SK-N-MC (cell line): ENCODE data around the gene LSM14A.
"Not testable (repeated sequence)": the region's sequence is repeated elsewhere in the genome, so short reads cannot be mapped to it uniquely, and the experiment has no call there.

Experiments used
- DNase-seq: peaks from one replicate; pipeline ENCODE4 v3.0.0-alpha.2; 2011; ENCODE audit warnings: low read depth, low spot score
- H3K27ac ChIP-seq: fragments of 200-600 bp; sonication (generic); 2 replicates; pipeline ENCODE4 v1.5.1; 2016; ENCODE audit warnings: mixed run types
- H3K36me3 ChIP-seq: fragments of 200-600 bp; sonication (generic); 2 replicates; pipeline ENCODE4 v1.6.1; 2017; ENCODE audit warnings: antibody characterized with exemption, low read length, mixed read lengths; ENCODE audit not compliant: insufficient read depth
- H3K4me3 ChIP-seq: fragments of 200-600 bp; sonication (generic); 2 replicates; pipeline ENCODE4 v1.5.1; 2016
- H3K9ac ChIP-seq: fragments of 200-600 bp; sonication (generic); 2 replicates; pipeline ENCODE4 v1.8.0; 2017; ENCODE audit warnings: mixed run types, mixed read lengths; ENCODE audit not compliant: insufficient read length
- H3K9me3 ChIP-seq: fragments of 200-600 bp; sonication (generic); 2 replicates; pipeline ENCODE4 v1.6.1; 2017; ENCODE audit warnings: low read depth, mild to moderate bottlenecking, antibody characterized with exemption, low read length, moderate library complexity, mixed read lengths
- EZH2 ChIP-seq: fragments of 200-600 bp; sonication (generic); IDR thresholded peaks from one replicate; pipeline ENCODE4 v1.6.1; 2017; ENCODE audit warnings: antibody characterized with exemption
- FOXP2 ChIP-seq: optimal IDR thresholded peaks from 2 replicates; pipeline ENCODE3; 2011; ENCODE audit warnings: mild to moderate bottlenecking, moderate library complexity; ENCODE audit not compliant: insufficient read depth; ENCODE audit errors: extremely low read length, control extremely low read depth
- POLR2AphosphoS5 ChIP-seq: IDR thresholded peaks from 2 replicates; pipeline ENCODE4 v1.6.1; 2012; ENCODE audit warnings: mild to moderate bottlenecking, low read depth, low read length, borderline replicate concordance

Gene LSM14A

GRCh38 chr19:34215006-34215665 lies 42.8 kb downstream of the LSM14A start:
- no peak overlapping the region for H3K9ac ChIP-seq
- peaks cover 59% of the 10 kb centered on the region for H3K36me3 ChIP-seq
- no peaks in the 10 kb centered on the region for H3K9me3 ChIP-seq
- no peak for DNase-seq
- no peak overlapping the region for H3K27ac ChIP-seq
- TF ChIP-seq FOXP2 (no peak), EZH2 (no peak), POLR2AphosphoS5 (no peak)
- H3K4me3 ChIP-seq, result no peak overlapping the region

- Histone ChIP-seq H3K36me3 (peaks cover 60% of the 10 kb centered on the region), H3K9ac (no peak overlapping the region), H3K4me3 (no peak overlapping the region), H3K9me3 (no peaks in the 10 kb centered on the region), H3K27ac (no peak overlapping the region)
- TF ChIP-seq EZH2 (no peak), FOXP2 (no peak), POLR2AphosphoS5 (no peak)
- DNase-seq, result no peak
These were observed 43.3 kb downstream of the LSM14A start for GRCh38 chr19:34215666-34216038.

- Histone ChIP-seq H3K36me3 (peaks cover 60% of the 10 kb centered on the region), H3K27ac (peak overlapping the region; percentile 35; the same call in 1 of the 2 replicates)
- DNase-seq, H3K4me3 ChIP-seq, H3K9ac ChIP-seq, H3K9me3 ChIP-seq: not testable (repeated sequence)
These were observed 44.5 kb downstream of the LSM14A start for GRCh38 chr19:34216745-34217219.

- Histone ChIP-seq H3K27ac (peak overlapping the region; percentile 57), H3K4me3 (peak overlapping the region; percentile 48; the same call in 1 of the 2 replicates), H3K9me3 (no peaks in the 10 kb centered on the region), H3K36me3 (peaks cover 65% of the 10 kb centered on the region), H3K9ac (no peak overlapping the region)
- TF ChIP-seq FOXP2 (no peak), POLR2AphosphoS5 (peak; percentile 35)
- DNase-seq, result peak; percentile 78
These were observed 45.9 kb downstream of the LSM14A start for GRCh38 chr19:34217952-34218817.

DNA sequence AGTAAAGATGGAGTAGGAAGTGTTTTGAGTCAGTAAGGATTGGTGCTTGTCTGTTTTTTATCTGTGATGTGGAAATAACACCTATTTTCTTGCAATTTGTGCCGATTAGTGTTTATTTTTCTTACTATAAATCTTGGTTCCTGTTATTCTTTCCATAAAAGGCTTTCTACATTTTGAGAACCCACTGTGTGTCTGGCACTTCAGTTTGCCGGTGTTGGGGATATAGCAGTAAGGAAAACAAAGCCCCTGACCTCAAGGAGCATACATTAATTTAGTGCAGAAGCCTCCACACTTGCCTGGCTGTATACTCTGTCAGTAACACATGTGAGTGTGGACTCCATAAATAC lies 46.5 kb downstream of the LSM14A start:
- Histone ChIP-seq H3K4me3 (0 out of 2 replicates have a peak overlapping the region, but pooled peaks have one; percentile 48), H3K9ac (no peak overlapping the region), H3K9me3 (no peaks in the 10 kb centered on the region), H3K27ac (peak overlapping the region; percentile 57), H3K36me3 (peaks cover 67% of the 10 kb centered on the region)
- no peak for DNase-seq
- TF ChIP-seq POLR2AphosphoS5 (no peak), EZH2 (no peak), FOXP2 (no peak)

DNA sequence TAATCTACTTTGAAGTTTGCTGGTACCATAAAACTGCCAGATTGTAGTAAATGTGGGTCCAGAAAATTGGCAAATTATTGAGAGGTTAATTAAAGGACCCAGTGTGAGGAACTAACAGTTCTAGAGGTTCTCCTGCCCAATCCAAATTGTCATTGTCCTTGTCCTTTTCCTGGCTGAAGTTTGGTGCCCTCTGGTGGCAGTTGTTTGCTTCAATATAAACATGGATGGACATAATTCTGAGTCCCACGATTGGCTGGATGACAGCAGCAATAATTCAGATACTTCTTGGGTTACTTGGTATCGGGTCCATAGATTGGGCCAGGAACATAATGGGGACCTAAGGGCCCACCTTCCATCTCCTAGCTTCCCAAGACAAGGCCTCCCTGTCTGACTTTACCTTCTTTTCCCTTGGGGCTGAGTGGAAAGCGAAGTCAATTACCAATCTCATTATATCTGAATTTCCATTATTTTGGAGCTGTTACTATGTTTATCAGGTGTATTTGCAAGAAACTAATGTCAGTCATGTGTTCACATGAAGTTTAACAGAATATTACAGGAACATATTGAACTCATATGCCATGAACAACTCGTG lies 48.3 kb downstream of the LSM14A start:
- no peak for DNase-seq
- no peak overlapping the region for H3K9ac ChIP-seq
- H3K27ac ChIP-seq, result no peak overlapping the region
- H3K9me3 ChIP-seq, result no peaks in the 10 kb centered on the region
- no peak for TF ChIP-seq FOXP2
- no peak for TF ChIP-seq EZH2
- no peak for TF ChIP-seq POLR2AphosphoS5
- H3K4me3 ChIP-seq, result no peak overlapping the region
- peaks cover 77% of the 10 kb centered on the region for H3K36me3 ChIP-seq

DNA sequence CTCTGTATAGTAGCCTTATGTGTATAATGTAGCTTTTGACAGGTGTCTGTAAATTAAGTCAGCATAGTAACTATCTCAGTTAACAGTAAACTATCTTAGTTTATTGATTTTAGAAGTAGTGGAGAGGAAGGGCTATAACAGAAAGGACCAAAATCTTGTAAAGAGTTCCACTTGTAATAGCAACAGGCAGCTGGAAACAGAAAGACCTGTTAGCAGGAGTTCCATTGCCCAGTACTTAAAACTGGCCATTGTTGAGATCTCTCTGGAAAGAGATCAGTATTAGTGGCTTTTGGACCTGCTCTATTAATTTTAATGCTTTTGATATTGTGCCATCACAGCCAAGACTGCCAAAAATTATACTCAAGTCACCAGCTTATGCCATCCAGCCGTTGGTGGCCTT lies 50.1 kb downstream of the LSM14A start:
- DNase-seq, result no peak
- peaks cover 87% of the 10 kb centered on the region for H3K36me3 ChIP-seq
- H3K27ac ChIP-seq, result no peak overlapping the region
- H3K4me3 ChIP-seq, result no peak overlapping the region
- no peaks in the 10 kb centered on the region for H3K9me3 ChIP-seq
- H3K9ac ChIP-seq, result no peak overlapping the region
- TF ChIP-seq EZH2, result no peak
- no peak for TF ChIP-seq POLR2AphosphoS5
- TF ChIP-seq FOXP2, result no peak

GRCh38 chr19:34224996-34225658 lies 52.8 kb downstream of the LSM14A start:
- no peak for DNase-seq
- H3K27ac ChIP-seq, result no peak overlapping the region
- no peak overlapping the region for H3K4me3 ChIP-seq
- H3K36me3 ChIP-seq, result peaks cover 100% of the 10 kb centered on the region
- no peaks in the 10 kb centered on the region for H3K9me3 ChIP-seq
- H3K9ac ChIP-seq, result no peak overlapping the region
- no peak for TF ChIP-seq POLR2AphosphoS5
- no peak for TF ChIP-seq EZH2
- no peak for TF ChIP-seq FOXP2

DNA sequence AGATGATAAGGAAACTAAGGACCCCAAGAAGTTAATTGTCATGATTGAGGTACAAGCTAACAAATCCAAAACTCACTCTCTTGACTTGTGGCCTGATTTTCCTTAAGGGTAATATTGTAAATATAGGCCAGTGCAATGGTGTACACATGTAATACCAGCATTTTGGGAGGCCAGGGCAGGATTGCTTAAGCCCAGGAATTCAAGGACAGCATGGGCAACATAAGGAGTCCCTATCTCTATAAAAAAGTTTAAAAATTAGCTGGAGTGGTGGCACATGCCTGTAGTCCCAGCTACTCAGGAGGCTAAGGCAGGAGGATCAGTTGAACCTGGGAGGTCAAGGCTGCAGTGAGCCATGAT lies 53.3 kb downstream of the LSM14A start:
- no peak overlapping the region for H3K27ac ChIP-seq
- DNase-seq, result no peak
- no peak overlapping the region for H3K4me3 ChIP-seq
- no peak overlapping the region for H3K9ac ChIP-seq
- no peaks in the 10 kb centered on the region for H3K9me3 ChIP-seq
- no peak for TF ChIP-seq POLR2AphosphoS5
- no peak for TF ChIP-seq EZH2
- TF ChIP-seq FOXP2, result no peak
- peaks cover 98% of the 10 kb centered on the region for H3K36me3 ChIP-seq
